NT2/D1 (cell line): ENCODE measurements around the gene RHOB.

Experiments
- SUZ12 ChIP-seq: IDR thresholded peaks from 2 replicates; pipeline ENCODE4 v1.6.1; 2011; ENCODE audit not compliant: insufficient read length, insufficient read depth; ENCODE audit errors: extremely low read depth
- ZNF274 ChIP-seq: IDR thresholded peaks from 2 replicates; pipeline ENCODE4 v1.6.1; 2011; ENCODE audit warnings: mild to moderate bottlenecking, low read depth, low read length

DNA sequence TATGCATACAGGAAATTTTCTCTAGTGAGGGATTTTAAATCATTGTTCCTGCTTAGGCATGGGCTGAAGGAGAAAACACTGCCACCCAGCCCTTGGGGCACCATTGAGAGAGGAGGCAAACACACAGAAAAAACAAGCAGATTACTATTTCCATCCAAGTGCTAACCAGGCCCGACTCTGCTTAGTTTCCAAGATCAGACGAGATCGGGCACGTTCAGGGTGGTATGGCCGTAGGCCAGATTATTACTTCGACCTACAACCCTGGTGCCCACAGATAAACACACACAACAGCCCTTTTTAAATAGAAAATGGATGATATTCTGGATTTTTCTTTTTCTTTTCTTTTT, 45.4 kb upstream of the RHOB start:
- TF ChIP-seq ZNF274 (no peak), SUZ12 (no peak)
